HepG2 (cell line): ENCODE data around the gene CYP21A2. TPM values are rescaled to one million over a fixed set of nuclear protein-coding genes. Genes with fewer than 3 reads are reported as not detected.
"Not testable (repeated sequence)": the region's sequence is repeated elsewhere in the genome, so short reads cannot be mapped to it uniquely, and the experiment has no call there.

ENCODE experiments used
- ATAC-seq: fragments of 200-7000 bp; cut with Tn5 transposase; 3 replicates; pipeline ENCODE4 v1.9.1; 2020; ENCODE audit warnings: mild to moderate bottlenecking, moderate library complexity
- BruUV-seq: library from RNA; stranded (reverse); fragments of 400-500 nt; replicated peaks from 2 replicates; lab custom pipeline; 2021; lab: Mats Ljungman, UMichigan
- CTCF ChIA-PET: fragments of 300-600 bp; formaldehyde crosslinking; extraction: SDS; loops from one replicate; lab custom pipeline; 2021; ENCODE audit warnings: low total read pairs, inconsistent platforms, low intra/inter-chr PET ratio; lab: Yijun Ruan, JAX
- POLR2A ChIA-PET: fragments of 350-600 bp; sonication (Branson Sonifier 250); formaldehyde crosslinking; loops from one replicate; lab custom pipeline; 2020; ENCODE audit warnings: antibody characterized with exemption, inconsistent platforms; lab: Yijun Ruan, JAX
- DNase-seq: peaks from one replicate; pipeline ENCODE4 v3.0.0-alpha.2; 2015; ENCODE audit warnings: low spot score
- FAIRE-seq: peaks from 3 replicates; lab custom pipeline; 2011; peaks lifted over from hg19 to GRCh38; lab: Jason Lieb, UNC
- H2AFZ ChIP-seq: one replicate; pipeline ENCODE4 v1.6.1; 2011; ENCODE audit warnings: low read length, inconsistent platforms
- H3K27ac ChIP-seq: fragments of 300-600 bp; 3 replicates; pipeline ENCODE4 v1.8.0; 2011; ENCODE audit warnings: mixed run types, mild to moderate bottlenecking, mixed read lengths, low read length, inconsistent platforms; ENCODE audit not compliant: insufficient read depth; ENCODE audit errors: extremely low read length
- H3K27me3 ChIP-seq, 2 experiments: fragments of 200-600 bp in 1 of 2; 2 replicates in 1 of 2; 3 replicates in 1 of 2; pipeline versions ENCODE4 v1.6.0 to v1.8.0; 2011; ENCODE audit warnings: low read length in 2 of 2, mild to moderate bottlenecking in 2 of 2, moderate library complexity in 2 of 2, inconsistent platforms in 1 of 2; ENCODE audit not compliant: insufficient read depth in 2 of 2, control insufficient read depth in 1 of 2
- H3K36me3 ChIP-seq, 2 experiments: fragments of 200-600 bp in 1 of 2; replicated peaks in 1 of 2; 2 replicates in 1 of 2; 3 replicates in 1 of 2; pipeline versions ENCODE4 v1.5.1 to v1.8.0; 2011; ENCODE audit warnings: low read length in 2 of 2, inconsistent platforms in 1 of 2; ENCODE audit not compliant: insufficient read depth in 2 of 2, control insufficient read depth in 1 of 2
- H3K4me1 ChIP-seq: 2 replicates; pipeline ENCODE4 v1.5.1; 2012; ENCODE audit warnings: low read length, inconsistent platforms; ENCODE audit not compliant: insufficient read depth
- H3K4me2 ChIP-seq: 2 replicates; pipeline ENCODE4 v1.6.0; 2011; ENCODE audit warnings: low read depth, low read length, inconsistent platforms
- H3K4me3 ChIP-seq, 3 experiments: fragments of 200-600 bp in 1 of 3; sonication (generic), shearing (Covaris generic) in 1 of 3; replicated peaks in 1 of 3; 2 replicates each; pipeline ENCODE4 v1.5.1; 2011 to 2016; ENCODE audit warnings: low read length in 3 of 3, inconsistent platforms in 2 of 3, low read depth in 2 of 3, mild to moderate bottlenecking in 2 of 3, control low read depth in 1 of 3, mixed read lengths in 1 of 3; ENCODE audit not compliant: insufficient read depth in 1 of 3
- H3K79me2 ChIP-seq: one replicate; pipeline ENCODE4 v1.6.1; 2011; ENCODE audit warnings: low read length, inconsistent platforms; ENCODE audit not compliant: insufficient read depth
- H3K9ac ChIP-seq: 2 replicates; pipeline ENCODE4 v1.6.0; 2011; ENCODE audit warnings: mild to moderate bottlenecking, low read depth, low read length, inconsistent platforms; ENCODE audit not compliant: insufficient read depth
- H3K9me3 ChIP-seq: 2 replicates; pipeline ENCODE4 v1.5.1; 2012; ENCODE audit warnings: mild to moderate bottlenecking, low read length
- H4K20me1 ChIP-seq: 2 replicates; pipeline ENCODE4 v1.6.0; 2011; ENCODE audit warnings: inconsistent platforms, mild to moderate bottlenecking, low read length, moderate library complexity; ENCODE audit not compliant: insufficient read depth
- WGBS: methylation state at CpG from one replicate; pipeline ENCODE4 v1.1.6; 2017; ENCODE audit warnings: low lambda C conversion rate; 5-methylcytosine and 5-hydroxymethylcytosine counted together
- in situ Hi-C: cut with HindIII; loops from 2 replicates; pipeline ENCODE4 v1.10.0; 2017; ENCODE audit warnings: low pct_unique_long_range_greater_than_20kb; ENCODE audit not compliant: extremely low pct_ligation_motif_present
- intact Hi-C: fragments of 100-400 bp; cut with micrococcal nuclease; formaldehyde crosslinking; loops from one replicate; pipeline ENCODE4 v1.10.0; 2022; ENCODE audit not compliant: unreplicated experiment
- polyA plus RNA-seq, 8 experiments: library from polyadenylated mRNA; depleted of rRNA in 3 of 8; stranded (reverse) in 7 of 8; unstranded in 1 of 8; fragments of >200 nt; fragmentation: Illumina TruSeq in 4 of 8; extraction: Trizol in 4 of 8; gene quantifications; 2 replicates each; pipeline versions ENCODE4 v1.2.1 to v1.2.3, GENCODE V29; 2011 to 2016; ENCODE audit warnings: low read depth in 4 of 8, missing spikeins in 1 of 8, mixed read lengths in 1 of 8; ENCODE audit not compliant: insufficient read depth in 1 of 8
- total RNA-seq, 5 experiments: library from RNA; depleted of rRNA; stranded (reverse); fragments of >200 nt; fragmentation: Illumina TruSeq; extraction: Trizol; gene quantifications; 2 replicates each; pipeline ENCODE4 v1.2.3, GENCODE V29; 2016; ENCODE audit warnings: low read depth in 1 of 5

CYP21A2 gene
- total and polyA plus RNA-seq, 2 of the 13 experiments (the other 11 are each of a cell fraction or from before 2014, with no cell fraction given), result 1.5 to 6.3 TPM

DNA sequence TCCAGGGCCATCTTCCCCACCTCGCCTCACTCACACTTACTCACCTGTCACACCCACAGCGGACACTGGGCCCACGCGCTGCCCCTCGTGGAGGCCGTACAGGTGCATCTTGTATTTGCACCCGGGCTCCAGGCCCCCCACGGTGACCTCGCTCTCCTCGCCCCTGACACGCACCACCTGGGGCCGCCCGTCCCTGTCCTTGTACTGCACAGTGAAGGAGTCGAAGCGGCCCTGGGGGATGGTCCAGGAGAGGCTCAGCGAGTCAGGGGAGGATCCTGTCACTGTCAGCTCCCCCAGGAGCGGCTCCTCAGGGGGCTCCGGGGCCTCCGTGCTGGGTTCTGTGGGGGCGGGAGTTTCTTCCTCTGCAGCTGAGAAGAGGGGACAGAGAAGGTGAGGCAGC lies 14.4 kb downstream of the CYP21A2 start:
- ATAC-seq, in situ Hi-C loops: not testable (repeated sequence)
- WGBS, result 26% methylated on average over 12 of the region's 20 CpGs

GRCh38 chr6:32053314-32053713 lies 15.1 kb downstream of the CYP21A2 start:
- H3K9ac ChIP-seq, FAIRE-seq, DNase-seq, H4K20me1 ChIP-seq, ATAC-seq, intact Hi-C loops, BruUV-seq, H3K27ac ChIP-seq, H3K4me2 ChIP-seq, CTCF ChIA-PET, H2AFZ ChIP-seq, H3K36me3 ChIP-seq, H3K9me3 ChIP-seq, in situ Hi-C loops, H3K4me1 ChIP-seq, H3K79me2 ChIP-seq, H3K4me3 ChIP-seq: not testable (repeated sequence)
- 49% methylated on average over 11 of the region's 13 CpGs for WGBS
- H3K27me3 ChIP-seq, result peaks cover 35 to 62% of the 10 kb centered on the region in 2 experiments
- POLR2A ChIA-PET, result interaction anchor here (0.6 kb wide), 1 partner anchor 86 kb away, joined by 4 read pairs; no protein-coding TSS in a partner anchor

More for the DNA sequence above, 14.4 kb downstream of the CYP21A2 start:
- H3K4me2 ChIP-seq, BruUV-seq, H3K4me3 ChIP-seq, intact Hi-C loops, H4K20me1 ChIP-seq, H3K27ac ChIP-seq, H3K79me2 ChIP-seq, DNase-seq, H2AFZ ChIP-seq, FAIRE-seq, POLR2A ChIA-PET, H3K9me3 ChIP-seq, H3K9ac ChIP-seq, CTCF ChIA-PET, H3K36me3 ChIP-seq: not testable (repeated sequence)
- Histone ChIP-seq H3K27me3 (peaks cover 29 to 56% of the 10 kb centered on the region in 2 experiments), H3K4me1 (peaks cover 15% of the 10 kb centered on the region)

GRCh38 chr6:32055756-32056155 lies 17.5 kb downstream of the CYP21A2 start:
- WGBS, result 44% methylated on average over 19 of the region's 21 CpGs
- DNase-seq, in situ Hi-C loops, H3K27ac ChIP-seq, BruUV-seq, ATAC-seq, H3K9ac ChIP-seq, H3K4me2 ChIP-seq, H3K4me3 ChIP-seq, H3K9me3 ChIP-seq, H3K36me3 ChIP-seq, H2AFZ ChIP-seq, POLR2A ChIA-PET, H3K79me2 ChIP-seq, FAIRE-seq, intact Hi-C loops, CTCF ChIA-PET, H3K4me1 ChIP-seq, H4K20me1 ChIP-seq: not testable (repeated sequence)
- H3K27me3 ChIP-seq, result peaks cover 31 to 72% of the 10 kb centered on the region in 2 experiments
